ENCODE measurements around the gene CIROP.

- TF ChIP-seq EZH2 (IDR thresholded peaks at IDR 0.05; ENCODE audit: low read length, missing control alignments) = no peak
- TF ChIP-seq CTCF (conservative IDR thresholded peaks at IDR 0.05 in 1 of 2, IDR thresholded peaks at IDR 0.05 in 1 of 2; ENCODE audit: low read depth in 1 of 2, low read length in 2 of 2) = no peak
Measured at GRCh38 chr14:23058654-23059504, 45.9 kb downstream of the CIROP start.

Data from fibroblast of lung (primary cell).